ENCODE data around the gene MLX.

The MLX gene

GRCh38 chr17:42525221-42525620, 41.7 kb upstream of the MLX start:
- no peaks in the 10 kb centered on the region for H3K27me3 ChIP-seq (ENCODE audit: control insufficient read depth in 1 of 2, insufficient read depth in 1 of 2, low read length in 2 of 2)
- no peak overlapping the region for H4K91ac ChIP-seq (ENCODE audit: low read length)
- H2BK12ac ChIP-seq (ENCODE audit: low read length in 2 of 2) = no peak overlapping the region
- H3K14ac ChIP-seq (ENCODE audit: low read length in 2 of 2) = no peak overlapping the region
- no peaks in the 10 kb centered on the region for H3K9me3 ChIP-seq (ENCODE audit: control insufficient read depth, low read length)
- H4K8ac ChIP-seq (ENCODE audit: low read length) = no peak overlapping the region
- peaks cover 31% of the 10 kb centered on the region for H3K4me1 ChIP-seq (ENCODE audit: control insufficient read depth, insufficient read depth, low read depth, low read length)
- no peak overlapping the region for H2BK120ac ChIP-seq (ENCODE audit: low read depth, low read length)
- no peak overlapping the region for H3K18ac ChIP-seq (ENCODE audit: low read depth in 1 of 2, low read length in 2 of 2)
- no peak overlapping the region for H3K23ac ChIP-seq (ENCODE audit: low read length in 2 of 2)
- peaks cover 16 to 20% of the 10 kb centered on the region in 2 experiments for H3K36me3 ChIP-seq (ENCODE audit: control insufficient read depth in 1 of 2, insufficient read depth in 2 of 2, low read depth in 1 of 2, low read length in 2 of 2)
- no peak overlapping the region for H3K9ac ChIP-seq (ENCODE audit: low read length)
- no peak overlapping the region for H2BK15ac ChIP-seq (ENCODE audit: low read depth, poor library complexity, severe bottlenecking)
- peaks cover 3% of the 10 kb centered on the region for H3K79me1 ChIP-seq (replicated peaks; ENCODE audit: low read length, poor library complexity, severe bottlenecking)
- peak; percentile 45 for DNase-seq
- no peak overlapping the region for H3K27ac ChIP-seq (ENCODE audit: low read length, poor library complexity, severe bottlenecking)
- H2BK5ac ChIP-seq (ENCODE audit: low read depth, low read length, poor library complexity, severe bottlenecking) = no peak overlapping the region
- no peak overlapping the region for H3K4me2 ChIP-seq (ENCODE audit: low read length, poor library complexity, severe bottlenecking)
- no peak overlapping the region for H2AFZ ChIP-seq (ENCODE audit: low read depth, low read length)
- no peak overlapping the region for H2AK5ac ChIP-seq (ENCODE audit: low read length, severe bottlenecking)
- H3K4ac ChIP-seq (ENCODE audit: low read depth in 1 of 2, low read length in 2 of 2) = no peak overlapping the region
- H3K4me3 ChIP-seq (ENCODE audit: insufficient read depth in 1 of 2, low read depth in 1 of 2, low read length in 2 of 2) = no peak overlapping the region
- 33% methylated on average over 1 of the region's 2 CpGs for whole genome bisulfite sequencing

DNA sequence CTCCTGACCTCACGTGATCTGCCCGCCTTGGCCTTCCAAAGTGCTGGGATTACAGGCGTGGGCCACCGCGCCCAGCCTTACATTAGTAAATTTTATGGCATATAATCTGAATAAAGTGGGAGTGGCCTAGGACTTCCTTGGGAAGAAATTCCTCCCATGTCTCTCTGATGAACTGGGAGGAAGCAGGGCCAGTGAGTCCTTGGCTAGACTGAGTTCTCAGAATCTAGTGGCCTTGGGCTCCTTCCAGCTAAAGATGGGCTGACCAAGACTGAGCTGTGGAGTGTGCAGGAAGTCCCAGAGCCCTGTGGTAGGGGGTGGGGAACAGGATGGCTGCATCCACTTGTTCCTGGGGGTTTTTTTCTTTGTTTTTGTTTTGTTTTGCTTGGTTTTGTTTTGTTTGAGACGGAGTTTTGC, 40.9 kb upstream of the MLX start:
- Histone ChIP-seq H4K91ac (ENCODE audit: low read length) (no peak overlapping the region), H3K9ac (ENCODE audit: low read length) (no peak overlapping the region), H3K4ac (ENCODE audit: low read depth in 1 of 2, low read length in 2 of 2) (no peak overlapping the region), H2BK12ac (ENCODE audit: low read length in 2 of 2) (no peak overlapping the region), H2AFZ (ENCODE audit: low read depth, low read length) (no peak overlapping the region), H3K4me2 (ENCODE audit: low read length, poor library complexity, severe bottlenecking) (no peak overlapping the region), H2BK5ac (ENCODE audit: low read depth, low read length, poor library complexity, severe bottlenecking) (no peak overlapping the region), H3K79me1 (replicated peaks; ENCODE audit: low read length, poor library complexity, severe bottlenecking) (peaks cover 3% of the 10 kb centered on the region), H3K14ac (ENCODE audit: low read length in 2 of 2) (no peak overlapping the region), H2BK120ac (ENCODE audit: low read depth, low read length) (no peak overlapping the region), H3K36me3 (ENCODE audit: control insufficient read depth in 1 of 2, insufficient read depth in 2 of 2, low read depth in 1 of 2, low read length in 2 of 2) (peaks cover 16 to 20% of the 10 kb centered on the region in 2 experiments), H3K4me1 (ENCODE audit: control insufficient read depth, insufficient read depth, low read depth, low read length) (peaks cover 27% of the 10 kb centered on the region), H4K8ac (ENCODE audit: low read length) (no peak overlapping the region), H2AK5ac (ENCODE audit: low read length, severe bottlenecking) (peak overlapping the region; percentile 29), H2BK15ac (ENCODE audit: low read depth, poor library complexity, severe bottlenecking) (no peak overlapping the region), H3K27me3 (ENCODE audit: control insufficient read depth in 1 of 2, insufficient read depth in 1 of 2, low read length in 2 of 2) (no peaks in the 10 kb centered on the region), H3K9me3 (ENCODE audit: control insufficient read depth, low read length) (no peaks in the 10 kb centered on the region), H3K18ac (ENCODE audit: low read depth in 1 of 2, low read length in 2 of 2) (no peak overlapping the region), H3K23ac (ENCODE audit: low read length in 2 of 2) (no peak overlapping the region), H3K4me3 (ENCODE audit: insufficient read depth in 1 of 2, low read depth in 1 of 2, low read length in 2 of 2) (no peak overlapping the region), H3K27ac (ENCODE audit: low read length, poor library complexity, severe bottlenecking) (no peak overlapping the region)
- 85% methylated on average over 6 of the region's 6 CpGs for WGBS
- DNase-seq = peak; percentile 47

- Histone ChIP-seq H2BK120ac (ENCODE audit: low read depth, low read length) (no peak overlapping the region), H2BK12ac (ENCODE audit: low read length in 2 of 2) (no peak overlapping the region)
Observed at GRCh38 chr17:42527932-42528331, 39.0 kb upstream of the MLX start.

GRCh38 chr17:42529061-42529460, 37.8 kb upstream of the MLX start:
- no peak overlapping the region for H2AK5ac ChIP-seq (ENCODE audit: low read length, severe bottlenecking)
- no peak overlapping the region for H4K8ac ChIP-seq (ENCODE audit: low read length)
- H2BK12ac ChIP-seq (ENCODE audit: low read length in 2 of 2) = peak overlapping the region; percentile 18 to 37
- H3K9ac ChIP-seq (ENCODE audit: low read length) = no peak overlapping the region
- no peak overlapping the region for H2AFZ ChIP-seq (ENCODE audit: low read depth, low read length)
- H3K4me2 ChIP-seq (ENCODE audit: low read length, poor library complexity, severe bottlenecking) = no peak overlapping the region
- H3K18ac ChIP-seq (ENCODE audit: low read depth in 1 of 2, low read length in 2 of 2) = no peak overlapping the region
- no peak overlapping the region for H2BK120ac ChIP-seq (ENCODE audit: low read depth, low read length)
- no peak overlapping the region for H4K91ac ChIP-seq (ENCODE audit: low read length)
- no peak overlapping the region for H3K14ac ChIP-seq (ENCODE audit: low read length in 2 of 2)
- H3K4me3 ChIP-seq (ENCODE audit: insufficient read depth in 1 of 2, low read depth in 1 of 2, low read length in 2 of 2) = no peak overlapping the region
- WGBS = 80% methylated on average over 3 of the region's 3 CpGs
- H3K4me1 ChIP-seq (ENCODE audit: control insufficient read depth, insufficient read depth, low read depth, low read length) = peaks cover 6% of the 10 kb centered on the region
- H3K27ac ChIP-seq (ENCODE audit: low read length, poor library complexity, severe bottlenecking) = no peak overlapping the region
- no peak overlapping the region for H2BK5ac ChIP-seq (ENCODE audit: low read depth, low read length, poor library complexity, severe bottlenecking)
- no peak overlapping the region for H3K23ac ChIP-seq (ENCODE audit: low read length in 2 of 2)
- H3K4ac ChIP-seq (ENCODE audit: low read depth in 1 of 2, low read length in 2 of 2) = no peak overlapping the region
- H3K36me3 ChIP-seq (ENCODE audit: control insufficient read depth in 1 of 2, insufficient read depth in 2 of 2, low read depth in 1 of 2, low read length in 2 of 2) = no peaks in the 10 kb centered on the region
- H3K9me3 ChIP-seq (ENCODE audit: control insufficient read depth, low read length) = no peaks in the 10 kb centered on the region
- DNase-seq = no peak
- H3K27me3 ChIP-seq (ENCODE audit: control insufficient read depth in 1 of 2, insufficient read depth in 1 of 2, low read length in 2 of 2) = no peaks in the 10 kb centered on the region
- no peak overlapping the region for H2BK15ac ChIP-seq (ENCODE audit: low read depth, poor library complexity, severe bottlenecking)
- H3K79me1 ChIP-seq (replicated peaks; ENCODE audit: low read length, poor library complexity, severe bottlenecking) = no peaks in the 10 kb centered on the region

More at GRCh38 chr17:42527932-42528331, 39.0 kb upstream of the MLX start:
- Histone ChIP-seq H3K9me3 (ENCODE audit: control insufficient read depth, low read length) (no peaks in the 10 kb centered on the region), H4K91ac (ENCODE audit: low read length) (no peak overlapping the region), H3K4me2 (ENCODE audit: low read length, poor library complexity, severe bottlenecking) (no peak overlapping the region), H3K4me3 (ENCODE audit: insufficient read depth in 1 of 2, low read depth in 1 of 2, low read length in 2 of 2) (no peak overlapping the region), H3K27ac (ENCODE audit: low read length, poor library complexity, severe bottlenecking) (no peak overlapping the region), H3K9ac (ENCODE audit: low read length) (no peak overlapping the region), H3K23ac (ENCODE audit: low read length in 2 of 2) (no peak overlapping the region), H3K79me1 (replicated peaks; ENCODE audit: low read length, poor library complexity, severe bottlenecking) (peaks cover 2% of the 10 kb centered on the region), H3K4ac (ENCODE audit: low read depth in 1 of 2, low read length in 2 of 2) (peak overlapping the region in 1 of 2 experiments; percentile 15), H2AFZ (ENCODE audit: low read depth, low read length) (no peak overlapping the region), H3K14ac (ENCODE audit: low read length in 2 of 2) (no peak overlapping the region), H3K18ac (ENCODE audit: low read depth in 1 of 2, low read length in 2 of 2) (no peak overlapping the region), H3K4me1 (ENCODE audit: control insufficient read depth, insufficient read depth, low read depth, low read length) (peaks cover 9% of the 10 kb centered on the region), H2BK5ac (ENCODE audit: low read depth, low read length, poor library complexity, severe bottlenecking) (no peak overlapping the region), H4K8ac (ENCODE audit: low read length) (no peak overlapping the region), H2AK5ac (ENCODE audit: low read length, severe bottlenecking) (no peak overlapping the region), H2BK15ac (ENCODE audit: low read depth, poor library complexity, severe bottlenecking) (no peak overlapping the region), H3K27me3 (ENCODE audit: control insufficient read depth in 1 of 2, insufficient read depth in 1 of 2, low read length in 2 of 2) (no peaks in the 10 kb centered on the region), H3K36me3 (ENCODE audit: control insufficient read depth in 1 of 2, insufficient read depth in 2 of 2, low read depth in 1 of 2, low read length in 2 of 2) (peaks cover 2 to 6% of the 10 kb centered on the region in 2 experiments)
- DNase-seq = no peak
- WGBS = 91% methylated on average over 5 of the region's 6 CpGs
